H1 (cell line): ENCODE data around the gene OGT. TPM values are rescaled to one million over a fixed set of nuclear protein-coding genes. Genes with fewer than 3 reads are reported as not detected.

Source experiments
- CTCF ChIA-PET: fragments of 300-600 bp; sonication (Branson Sonifier 250); formaldehyde crosslinking; loops from one replicate; lab custom pipeline; 2021; ENCODE audit not compliant: partially characterized antibody; lab: Charles Lee
- POLR2A ChIA-PET: fragments of 300-600 bp; sonication (Branson Sonifier 250); formaldehyde crosslinking; loops from one replicate; lab custom pipeline; 2021; ENCODE audit warnings: inconsistent platforms; ENCODE audit not compliant: partially characterized antibody; lab: Charles Lee
- DNase-seq, 2 experiments: peaks; one replicate each; pipeline versions ENCODE4 v3.0.0 to v3.0.0-alpha.2; 2010 to 2022; ENCODE audit warnings: low spot score in 2 of 2, low read depth in 1 of 2, mixed read lengths in 1 of 2
- FAIRE-seq: peaks from 2 replicates; lab custom pipeline; 2011; peaks lifted over from hg19 to GRCh38; lab: Jason Lieb, UNC
- H2AFZ ChIP-seq: 2 replicates; pipeline ENCODE4 v1.8.1; 2012; ENCODE audit warnings: low read length, inconsistent platforms
- H2AK5ac ChIP-seq: 2 replicates; pipeline ENCODE4 v1.6.1; 2013; ENCODE audit warnings: low read depth, low read length
- H2BK120ac ChIP-seq: replicated peaks from 2 replicates; pipeline ENCODE3; 2013; ENCODE audit warnings: low read depth, low read length, inconsistent platforms
- H2BK12ac ChIP-seq: 2 replicates; pipeline ENCODE4 v1.6.1; 2013; ENCODE audit warnings: low read depth, low read length
- H2BK15ac ChIP-seq: 2 replicates; pipeline ENCODE4 v1.6.1; 2013; ENCODE audit warnings: low read length
- H2BK20ac ChIP-seq: 2 replicates; pipeline ENCODE4 v1.6.1; 2013; ENCODE audit warnings: low read length
- H2BK5ac ChIP-seq: 2 replicates; pipeline ENCODE4 v1.6.1; 2013; ENCODE audit warnings: low read depth, low read length
- H3K14ac ChIP-seq: 2 replicates; pipeline ENCODE4 v1.6.1; 2013; ENCODE audit warnings: inconsistent platforms; ENCODE audit not compliant: insufficient read length
- H3K18ac ChIP-seq: 2 replicates; pipeline ENCODE4 v1.6.1; 2013; ENCODE audit warnings: low read length; ENCODE audit errors: extremely low read depth
- H3K23ac ChIP-seq: 2 replicates; pipeline ENCODE4 v1.6.1; 2013; ENCODE audit warnings: inconsistent platforms; ENCODE audit not compliant: insufficient read length
- H3K23me2 ChIP-seq: 2 replicates; pipeline ENCODE4 v1.6.1; 2013; ENCODE audit warnings: low read depth, low read length
- H3K27ac ChIP-seq: 2 replicates; pipeline ENCODE4 v1.6.1; 2011; ENCODE audit warnings: low read depth, low read length, inconsistent platforms
- H3K27me3 ChIP-seq, 4 experiments: replicated peaks in 1 of 4; 1 replicate in 1 of 4; 2 replicates in 3 of 4; pipeline versions ENCODE4 v1.6.1 to v1.8.1; 2011 to 2013; ENCODE audit warnings: low read length in 3 of 4, mild to moderate bottlenecking in 3 of 4, inconsistent platforms in 2 of 4, mixed read lengths in 2 of 4, moderate library complexity in 1 of 4; ENCODE audit not compliant: control insufficient read depth in 3 of 4, insufficient read depth in 3 of 4; ENCODE audit errors: extremely low read depth in 1 of 4
- H3K36me3 ChIP-seq, 4 experiments: 2 replicates each; pipeline versions ENCODE4 v1.6.1 to v1.8.1; 2011 to 2013; ENCODE audit warnings: mild to moderate bottlenecking in 4 of 4, low read length in 3 of 4, moderate library complexity in 2 of 4, control low read depth in 1 of 4, inconsistent platforms in 1 of 4; ENCODE audit not compliant: insufficient read depth in 4 of 4, control insufficient read depth in 2 of 4
- H3K4ac ChIP-seq: replicated peaks from 2 replicates; pipeline ENCODE3; 2013; ENCODE audit warnings: low read length, low read depth, mixed read lengths, inconsistent platforms; ENCODE audit not compliant: insufficient read length
- H3K4me1 ChIP-seq, 4 experiments: replicated peaks in 1 of 4; 1 replicate in 1 of 4; 2 replicates in 3 of 4; pipeline versions ENCODE4 v1.6.1 to v1.8.1; 2011 to 2013; ENCODE audit warnings: low read length in 3 of 4, inconsistent platforms in 2 of 4, mixed read lengths in 1 of 4; ENCODE audit not compliant: insufficient read depth in 4 of 4, control insufficient read depth in 3 of 4
- H3K4me2 ChIP-seq, 2 experiments: 2 replicates each; pipeline versions ENCODE4 v1.6.1 to v1.8.1; 2011 to 2013; ENCODE audit warnings: low read depth in 2 of 2, low read length in 2 of 2, control low read depth in 1 of 2, inconsistent platforms in 1 of 2, mild to moderate bottlenecking in 1 of 2; ENCODE audit not compliant: insufficient read depth in 1 of 2
- H3K4me3 ChIP-seq, 4 experiments: fragments of 200-600, 300-600 bp in 1 of 4; sonication (generic), shearing (Covaris generic), sonication (Bioruptor Twin) in 1 of 4; 2 replicates each; pipeline versions ENCODE4 v1.5.1 to v1.8.1; 2011 to 2016; ENCODE audit warnings: low read length in 4 of 4, low read depth in 3 of 4, control low read depth in 2 of 4, inconsistent platforms in 2 of 4, mild to moderate bottlenecking in 2 of 4, mixed read lengths in 1 of 4, moderate library complexity in 1 of 4; ENCODE audit not compliant: insufficient read depth in 2 of 4; ENCODE audit errors: extremely low read depth in 1 of 4
- H3K56ac ChIP-seq: replicated peaks from 2 replicates; pipeline ENCODE3; 2013; ENCODE audit warnings: low read depth, mild to moderate bottlenecking, mixed read lengths, low read length, inconsistent platforms; ENCODE audit not compliant: insufficient read length
- H3K79me1 ChIP-seq: 2 replicates; pipeline ENCODE4 v1.6.1; 2013; ENCODE audit warnings: low read depth, low read length, control low read depth
- H3K79me2 ChIP-seq, 2 experiments: 2 replicates each; pipeline versions ENCODE4 v1.6.1 to v1.8.1; 2012 to 2013; ENCODE audit warnings: low read length in 2 of 2, mild to moderate bottlenecking in 2 of 2, inconsistent platforms in 1 of 2; ENCODE audit not compliant: insufficient read depth in 2 of 2, control insufficient read depth in 1 of 2
- H3K9ac ChIP-seq, 4 experiments: replicated peaks in 1 of 4; 1 replicate in 1 of 4; 2 replicates in 3 of 4; pipeline versions ENCODE4 v1.6.1 to v1.8.1; 2011 to 2013; ENCODE audit warnings: low read depth in 3 of 4, low read length in 3 of 4, control low read depth in 2 of 4, mild to moderate bottlenecking in 2 of 4, moderate library complexity in 2 of 4, inconsistent platforms in 1 of 4; ENCODE audit errors: extremely low read depth in 1 of 4
- H3K9me3 ChIP-seq, 2 experiments: 2 replicates each; pipeline versions ENCODE4 v1.6.1 to v1.8.1; 2012 to 2013; ENCODE audit warnings: mild to moderate bottlenecking in 2 of 2, moderate library complexity in 2 of 2, control low read depth in 1 of 2, inconsistent platforms in 1 of 2, low read depth in 1 of 2, low read length in 1 of 2, mixed read lengths in 1 of 2; ENCODE audit not compliant: insufficient read depth in 2 of 2
- H4K20me1 ChIP-seq, 2 experiments: replicated peaks in 1 of 2; 2 replicates each; pipeline versions ENCODE3 to v1.8.1; 2011 to 2013; ENCODE audit warnings: inconsistent platforms in 2 of 2, low read length in 2 of 2, mild to moderate bottlenecking in 1 of 2; ENCODE audit not compliant: insufficient read depth in 2 of 2, control insufficient read depth in 1 of 2
- H4K5ac ChIP-seq: 2 replicates; pipeline ENCODE4 v1.6.1; 2013; ENCODE audit warnings: low read length, low read depth, mixed read lengths, inconsistent platforms; ENCODE audit not compliant: insufficient read length
- H4K8ac ChIP-seq: 2 replicates; pipeline ENCODE4 v1.8.0; 2013; ENCODE audit warnings: mild to moderate bottlenecking, moderate library complexity, low read length, inconsistent platforms; ENCODE audit not compliant: insufficient read depth; ENCODE audit errors: extremely low read depth
- H4K91ac ChIP-seq: replicated peaks from 2 replicates; pipeline ENCODE3; 2013; ENCODE audit warnings: low read length, mixed read lengths, inconsistent platforms; ENCODE audit not compliant: insufficient read length
- WGBS, 2 experiments: shearing (Covaris generic) in 1 of 2; methylation state at CpG; one replicate each; pipeline versions ENCODE4 v1.1.6 to v1.1.7; 2013 to 2015; ENCODE audit warnings: low lambda C conversion rate in 2 of 2, mixed read lengths in 2 of 2, inconsistent platforms in 1 of 2, low coverage in 1 of 2, missing lambda C conversion rate in 1 of 2; ENCODE audit not compliant: insufficient replicate concordance in 2 of 2, insufficient coverage in 1 of 2, insufficient read length in 1 of 2; ENCODE audit errors: extremely low coverage in 1 of 2, missing lambda C conversion rate in 1 of 2; 5-methylcytosine and 5-hydroxymethylcytosine counted together
- polyA plus RNA-seq, 7 experiments: library from polyadenylated mRNA; depleted of rRNA in 3 of 7; stranded (reverse) in 5 of 7; unstranded in 2 of 7; fragments of >200 nt in 5 of 7; fragments of 200-250 nt in 2 of 7; gene quantifications; 1 replicate in 5 of 7; 2 replicates in 1 of 7; 4 replicates in 1 of 7; pipeline versions ENCODE4 v1.2.1 to v1.2.3, GENCODE V29; 2011 to 2013; ENCODE audit warnings: missing spikeins in 2 of 7, mixed read lengths in 2 of 7
- total RNA-seq: library from RNA; stranded (reverse); fragmentation: NEBNext Ultra II Directional; extraction: Animal tissue kit (Norgen Biotek cat#: 25700); gene quantifications from 2 replicates; pipeline ENCODE4 v1.2.1, GENCODE V29; 2021

The OGT gene
- total and polyA plus RNA-seq, 2 of the 8 experiments (the other 6 are each of a cell fraction or from before 2014, with no cell fraction given) = 130 to 169 TPM

- peak overlapping the region in 2 of 4 experiments; percentile 18 to 98; a peak in 2 of 8 replicates for H3K4me3 ChIP-seq
- no peaks in the 10 kb centered on the region for H3K27me3 ChIP-seq
- no peak overlapping the region for H4K91ac ChIP-seq
- no peak overlapping the region for H4K5ac ChIP-seq
- H3K79me1 ChIP-seq = no peaks in the 10 kb centered on the region
- H3K4ac ChIP-seq = no peak overlapping the region
- no peak for FAIRE-seq
- H3K9ac ChIP-seq = no peak overlapping the region
- no peak overlapping the region for H2BK120ac ChIP-seq
- peaks cover 3% of the 10 kb centered on the region for H3K23me2 ChIP-seq
- H3K27ac ChIP-seq = no peak overlapping the region
- no peaks in the 10 kb centered on the region for H3K9me3 ChIP-seq
- H4K20me1 ChIP-seq = peaks cover 18 to 20% of the 10 kb centered on the region in 2 experiments
- peaks cover 47 to 84% of the 10 kb centered on the region in 2 experiments for H3K79me2 ChIP-seq
- no peak overlapping the region for H2BK15ac ChIP-seq
- no peak overlapping the region for H2BK12ac ChIP-seq
- no peak overlapping the region for H2AK5ac ChIP-seq
- H2BK5ac ChIP-seq = no peak overlapping the region
- CTCF ChIA-PET = no interaction called here
- no peak overlapping the region for H4K8ac ChIP-seq
- DNase-seq = no peak
- POLR2A ChIA-PET = interaction anchor here (0.7 to 1.4 kb wide), 4 partner anchors 9 to 69 kb away, joined by 3 to 6 read pairs (median 3); partner anchors contain the start of gene GCNA
- H2AFZ ChIP-seq = no peak overlapping the region
- no peak overlapping the region for H3K14ac ChIP-seq
- peaks cover 0 to 29% (median 2%) of the 10 kb centered on the region in 4 experiments; a peak in 2 of 8 replicates for H3K36me3 ChIP-seq
- WGBS, 2 experiments = 96% methylated on average over 5 of the region's 5 CpGs; no CpG with 5 or more reads in 1 of the 2 experiments
- H3K56ac ChIP-seq = no peak overlapping the region
- H3K4me1 ChIP-seq = peaks cover 0 to 8% (median 3%) of the 10 kb centered on the region in 4 experiments; a peak in 4 of 7 replicates
- peak overlapping the region; percentile 42 to 94 for H3K4me2 ChIP-seq
- no peak overlapping the region for H3K18ac ChIP-seq
- no peak overlapping the region for H2BK20ac ChIP-seq
- H3K23ac ChIP-seq = no peak overlapping the region
These were observed 3.4 kb downstream of the OGT start for GRCh38 chrX:71536285-71536684.
